SIG-M5 (cell line): Measurements from ENCODE around the gene PRUNE2.
"Not testable (repeated sequence)": the region's sequence is repeated elsewhere in the genome, so short reads cannot be mapped to it uniquely, and the experiment has no call there.

Experiments
- DNase-seq: peaks from one replicate; lab custom pipeline; 2025; lab: John Stamatoyannopoulos, UW

Gene PRUNE2

GRCh38 chr9:76598981-76599380 lies 306.9 kb downstream of the PRUNE2 start:
- DNase-seq = no peak

GRCh38 chr9:76595645-76596044 lies 310.3 kb downstream of the PRUNE2 start:
- no peak for DNase-seq

DNA sequence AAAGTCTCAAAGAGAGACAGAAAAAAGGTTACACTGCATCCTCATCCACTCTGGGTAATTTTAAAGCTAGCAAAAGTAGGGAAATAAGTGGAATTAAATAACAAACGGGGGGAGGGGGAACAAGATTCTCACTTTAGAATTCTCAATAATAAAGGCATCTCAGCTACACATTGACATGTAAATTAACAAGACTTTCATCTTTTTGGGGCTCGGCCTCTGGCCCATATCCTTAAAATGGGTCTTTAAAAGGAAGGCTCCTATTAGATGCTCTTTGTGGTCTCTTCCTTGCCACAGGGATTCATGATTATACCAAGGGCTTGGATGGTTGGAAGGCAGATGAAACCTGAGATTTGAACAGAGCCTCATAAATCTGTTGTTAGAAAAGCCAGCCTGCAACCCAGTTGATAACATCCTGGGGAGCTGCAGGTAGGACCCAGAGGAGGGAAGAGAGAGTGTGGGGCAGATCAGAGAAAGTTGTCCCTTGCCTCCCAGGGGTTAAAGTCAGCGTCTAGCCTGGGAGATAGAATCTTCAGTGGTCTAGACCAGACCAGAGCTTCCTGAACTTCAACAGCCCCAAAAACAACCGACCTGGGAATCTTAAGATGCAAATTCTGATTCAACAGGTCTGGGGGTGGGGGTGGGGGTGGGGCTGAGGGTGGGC lies 311.0 kb downstream of the PRUNE2 start:
- DNase-seq = no peak

DNA sequence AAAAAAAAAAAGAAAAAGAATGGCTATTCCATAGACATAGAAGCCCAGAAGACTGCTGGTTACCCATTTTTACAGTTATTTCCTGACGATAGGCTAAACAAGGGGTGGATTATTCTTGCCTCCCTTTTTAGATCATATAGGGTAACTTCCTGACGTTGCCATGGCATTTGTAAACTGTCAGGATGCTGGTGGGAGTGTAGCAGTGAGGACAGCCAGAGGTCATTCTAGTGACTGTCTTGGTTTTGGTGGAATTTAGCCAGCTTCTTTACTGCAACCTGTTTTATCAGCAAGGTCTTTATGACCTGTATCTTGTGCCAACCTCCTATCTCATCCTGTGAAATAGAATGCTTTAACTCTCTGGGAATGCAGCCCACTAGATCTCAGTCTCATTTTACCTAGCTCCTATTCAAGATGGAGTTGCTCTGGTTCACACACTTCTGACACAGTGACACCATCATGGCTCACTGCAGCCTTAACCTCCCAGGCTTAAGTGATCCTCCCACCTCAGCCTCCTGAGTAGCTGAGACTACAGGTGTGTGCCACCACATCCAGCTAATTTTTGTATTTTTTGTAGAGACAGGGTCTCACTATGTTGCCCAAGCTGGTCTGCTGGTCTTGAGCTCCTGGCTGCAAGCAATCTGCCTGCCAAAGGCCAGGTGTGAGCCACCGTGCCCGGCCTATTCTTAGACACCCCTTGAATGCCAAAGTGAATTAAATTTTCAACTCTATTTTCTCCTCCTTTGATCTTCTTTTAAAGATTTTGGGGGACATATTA lies 311.8 kb downstream of the PRUNE2 start:
- not testable (repeated sequence) for DNase-seq

GRCh38 chr9:76592974-76593347 lies 313.0 kb downstream of the PRUNE2 start:
- DNase-seq = no peak

- no peak for DNase-seq
Observed at GRCh38 chr9:76592091-76592973, 313.6 kb downstream of the PRUNE2 start.

DNA sequence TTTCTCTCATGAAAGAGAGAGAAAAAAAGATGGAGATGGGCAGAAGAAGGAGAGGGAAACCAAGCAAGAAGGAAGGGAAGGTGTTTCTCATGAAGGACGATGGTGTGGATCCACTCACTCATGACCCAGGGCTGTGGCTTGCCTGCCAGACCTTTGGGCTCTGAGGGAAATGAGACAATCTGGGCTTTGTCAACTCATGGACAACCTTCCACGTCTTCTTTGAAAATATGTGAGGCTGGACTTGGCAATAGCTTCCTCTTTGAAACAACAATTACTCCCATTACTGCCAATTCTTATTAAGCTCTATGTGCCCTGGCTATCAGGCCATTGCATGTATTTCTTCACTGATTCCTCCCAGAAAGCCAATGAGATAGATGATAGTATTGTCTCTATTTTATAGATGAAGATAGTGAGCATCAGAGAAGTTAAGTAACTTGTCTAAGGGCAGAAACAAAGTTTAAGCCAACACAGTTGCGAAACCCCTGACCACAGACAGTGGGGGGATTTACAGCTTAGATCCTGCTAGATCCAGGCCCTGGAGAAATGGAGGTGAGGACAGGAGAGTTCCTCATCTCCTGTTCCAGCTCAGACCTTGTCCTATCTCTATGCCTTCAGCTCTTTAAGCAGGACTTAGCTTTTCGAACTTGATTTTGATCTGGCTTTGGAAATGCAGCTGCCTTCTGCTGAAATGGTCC lies 314.5 kb downstream of the PRUNE2 start:
- DNase-seq = no peak

DNA sequence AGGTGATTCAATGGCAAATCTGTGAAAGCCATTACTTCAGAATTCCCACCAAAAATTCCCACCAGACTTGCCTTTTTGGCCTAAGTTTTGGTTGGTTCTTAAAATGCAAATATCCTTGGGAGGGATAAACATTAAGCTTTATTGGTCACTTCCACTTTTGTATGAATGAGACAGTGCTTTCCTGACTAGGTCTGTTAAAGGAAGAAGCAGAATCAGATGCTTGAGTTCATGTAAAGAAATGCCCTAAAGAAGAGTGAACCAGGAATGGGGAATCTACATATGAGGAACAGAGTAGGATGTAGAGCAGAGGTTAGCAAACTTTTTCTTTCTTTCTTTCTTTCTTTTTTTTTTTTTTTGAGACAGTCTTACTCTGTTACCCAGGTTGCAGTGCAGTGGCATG lies 317.6 kb downstream of the PRUNE2 start:
- DNase-seq = no peak

GRCh38 chr9:76586390-76587314 lies 319.3 kb downstream of the PRUNE2 start:
- no peak for DNase-seq

DNA sequence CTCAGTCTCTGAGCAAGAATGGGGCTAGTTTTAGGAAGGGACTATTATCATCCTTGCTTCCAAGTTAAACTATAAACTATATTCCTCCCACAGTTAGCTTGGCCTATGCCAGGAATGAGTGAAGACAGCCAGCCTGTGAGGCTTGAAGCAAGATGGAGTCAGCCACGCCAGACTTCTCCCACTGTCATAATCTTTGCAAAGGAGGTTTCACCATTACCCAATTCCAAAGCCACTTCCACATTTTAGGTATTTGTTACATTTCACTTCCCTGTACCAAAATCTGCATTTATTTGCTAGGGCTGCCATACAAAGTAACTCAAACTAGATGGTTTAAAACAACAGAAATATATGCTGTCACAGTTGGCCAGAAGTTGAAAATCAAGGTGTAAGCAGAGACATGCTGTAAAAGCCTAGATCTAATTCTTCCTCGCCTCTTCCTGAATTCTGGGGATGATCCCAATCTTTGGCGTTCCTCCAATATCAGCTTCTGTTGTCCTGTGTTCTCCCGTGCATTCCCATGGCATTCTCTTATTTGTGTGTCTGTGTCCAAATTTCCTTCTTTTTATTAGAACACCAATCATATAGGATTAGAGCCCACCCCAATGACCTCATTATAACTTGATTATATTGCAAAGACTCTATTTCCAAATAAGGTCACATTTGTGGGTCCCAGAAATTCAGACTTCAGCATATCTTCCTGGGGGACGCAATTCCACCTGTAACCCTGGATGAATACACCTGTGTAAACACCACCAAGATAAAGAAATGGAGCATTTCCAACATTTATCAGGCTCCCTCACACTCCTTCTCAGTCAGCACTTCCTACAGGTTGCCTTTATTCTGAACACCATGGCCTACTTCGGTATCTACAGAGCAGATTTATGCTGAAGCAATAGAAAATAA lies 320.2 kb downstream of the PRUNE2 start:
- no peak for DNase-seq

DNA sequence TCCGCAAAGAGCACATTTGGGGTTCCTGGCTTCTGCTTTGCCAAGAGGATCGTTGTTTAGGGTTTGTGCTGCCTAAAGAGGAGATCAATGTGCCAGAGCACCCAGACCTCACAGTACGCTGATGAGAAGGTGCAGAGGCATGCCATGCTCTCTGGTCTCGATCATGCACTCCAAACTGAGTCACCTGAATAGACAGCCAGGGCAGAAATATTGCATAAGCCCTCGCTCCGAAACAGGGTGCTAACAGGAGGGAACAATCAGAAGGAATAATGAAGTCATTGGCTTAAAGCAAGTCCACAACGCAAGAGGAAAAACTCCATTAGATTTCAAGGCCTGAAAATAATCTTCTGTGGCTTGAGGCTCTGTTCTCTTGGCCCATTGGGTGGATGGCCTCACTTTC lies 322.7 kb downstream of the PRUNE2 start:
- no peak for DNase-seq

- no peak for DNase-seq
Observed at GRCh38 chr9:76581731-76582130, 324.2 kb downstream of the PRUNE2 start.

- DNase-seq = no peak
Observed at GRCh38 chr9:76580820-76581219, 325.1 kb downstream of the PRUNE2 start.

DNA sequence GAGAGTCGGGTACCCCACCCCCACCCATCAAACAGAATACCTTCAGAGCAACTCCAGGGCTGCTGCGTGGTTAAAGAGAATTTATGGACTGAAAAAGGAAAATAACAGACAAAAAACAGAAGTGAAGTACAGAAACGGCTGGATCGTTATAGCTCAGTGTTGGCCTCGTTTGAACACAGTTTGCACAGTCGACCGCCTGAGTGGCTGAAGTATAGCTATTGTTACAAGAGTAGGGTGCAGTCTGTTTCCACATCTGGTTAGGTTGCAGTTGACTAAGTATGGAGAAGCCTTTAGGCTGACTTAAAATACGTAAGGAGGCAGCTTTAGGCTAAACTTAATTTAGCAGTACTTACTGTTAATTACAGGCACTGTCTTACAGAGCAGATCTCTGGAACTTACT lies 325.7 kb downstream of the PRUNE2 start:
- DNase-seq = peak; percentile 60

- DNase-seq = peak; percentile 97
Observed at GRCh38 chr9:76576344-76576743, 329.6 kb downstream of the PRUNE2 start.

- no peak for DNase-seq
Observed at GRCh38 chr9:76575761-76576160, 330.2 kb downstream of the PRUNE2 start.

- DNase-seq = no peak
Observed at GRCh38 chr9:76573905-76574760, 331.8 kb downstream of the PRUNE2 start.

DNA sequence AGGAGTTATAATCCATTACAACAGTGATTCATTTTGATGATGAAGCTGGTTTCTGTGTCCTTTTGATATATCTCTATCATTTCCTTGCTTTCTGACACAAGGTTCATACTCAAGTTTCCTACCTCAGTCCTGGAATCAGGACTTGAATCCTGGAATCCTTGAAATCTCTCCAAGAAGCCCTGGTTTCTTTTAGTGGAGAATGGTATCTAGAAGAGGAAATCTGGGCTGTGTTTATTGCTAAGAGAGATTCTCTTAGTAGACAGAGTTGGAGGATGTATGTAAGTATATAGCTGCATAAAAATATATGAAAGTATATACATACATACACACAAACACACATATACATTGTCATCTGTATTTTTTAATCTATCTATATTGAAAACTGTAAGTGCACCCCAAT lies 332.5 kb downstream of the PRUNE2 start:
- no peak for DNase-seq

DNA sequence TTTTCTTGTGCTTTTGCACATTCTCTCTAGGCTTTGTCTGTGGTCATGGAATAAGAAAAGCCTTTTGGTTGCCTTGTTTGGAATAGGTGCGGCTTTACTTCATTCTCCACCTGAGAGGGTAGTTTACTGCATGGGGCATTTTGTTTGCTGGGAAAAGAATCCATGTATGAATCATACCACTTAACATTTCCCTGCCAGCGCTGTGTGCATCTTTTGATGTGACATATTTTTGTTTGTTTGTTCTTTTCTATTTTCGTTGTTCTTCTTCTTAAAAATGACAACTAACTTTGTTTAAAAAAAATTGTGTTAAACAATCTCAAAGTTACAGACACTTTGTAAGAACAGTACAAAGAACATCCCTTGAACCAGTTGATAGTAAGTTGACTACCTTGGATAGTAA lies 333.8 kb downstream of the PRUNE2 start:
- DNase-seq = no peak
